Stomach (tissue), 4 donors: ENCODE measurements around the gene RBM39.
"Not testable (repeated sequence)": the region's sequence is repeated elsewhere in the genome, so short reads cannot be mapped to it uniquely, and the experiment has no call there.

Source experiments
- CTCF ChIP-seq, 7 experiments: fragments of 450-650 bp in 4 of 7; fragments of 200-600 bp in 3 of 7; sonication (generic) in 3 of 7; IDR thresholded peaks; one replicate each; pipeline ENCODE4 v1.5.1; 2016 to 2019; ENCODE audit warnings: antibody characterized with exemption in 7 of 7, control low read depth in 2 of 7, mild to moderate bottlenecking in 1 of 7
- POLR2A ChIP-seq, 4 donors: fragments of 450-650 bp; IDR thresholded peaks; one replicate each; pipeline ENCODE4 v1.6.1; 2016; ENCODE audit warnings: antibody characterized with exemption in 4 of 4, control low read depth in 2 of 4, mild to moderate bottlenecking in 1 of 4, moderate library complexity in 1 of 4
- POLR2AphosphoS5 ChIP-seq, 3 donors: sonication (generic); formaldehyde crosslinking; IDR thresholded peaks; one replicate each; pipeline ENCODE4 v1.6.1; 2016; ENCODE audit warnings: antibody characterized with exemption in 3 of 3

DNA sequence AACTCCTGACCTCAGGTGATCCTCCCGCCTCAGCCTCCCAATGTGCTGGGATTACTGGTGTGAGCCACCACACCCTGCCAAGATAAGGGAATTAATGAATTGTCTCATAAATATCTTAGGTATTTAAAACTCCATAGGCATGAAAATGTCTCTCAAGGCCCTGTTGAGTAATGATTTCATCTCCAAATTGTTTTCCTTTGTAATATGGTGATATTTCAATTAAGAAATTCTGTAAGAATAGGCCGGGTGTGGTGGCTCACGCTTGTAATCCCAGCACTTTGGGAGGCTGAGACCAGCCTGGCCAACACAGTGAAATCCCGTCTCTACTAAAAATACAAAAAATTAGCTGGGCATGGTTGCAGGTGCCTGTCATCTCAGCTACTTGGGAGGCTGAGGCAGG, 43.5 kb upstream of the RBM39 start:
- not testable (repeated sequence) for TF ChIP-seq CTCF, POLR2AphosphoS5, POLR2A (IDR thresholded peaks at IDR 0.05)
